ENCODE measurements around the gene CARD19. TPM values are rescaled to one million over a fixed set of nuclear protein-coding genes. Genes with fewer than 3 reads are reported as not detected.

Gene CARD19
- total and polyA plus RNA-seq, 2 experiments from 2014 or later, result 37.5 to 47.3 TPM

GRCh38 chr9:93093877-93094657, 1.9 kb upstream of the CARD19 start:
- Histone ChIP-seq H3K27ac (no peak overlapping the region), H3K27me3 (no peaks in the 10 kb centered on the region)
- TF ChIP-seq, protein P1, sequence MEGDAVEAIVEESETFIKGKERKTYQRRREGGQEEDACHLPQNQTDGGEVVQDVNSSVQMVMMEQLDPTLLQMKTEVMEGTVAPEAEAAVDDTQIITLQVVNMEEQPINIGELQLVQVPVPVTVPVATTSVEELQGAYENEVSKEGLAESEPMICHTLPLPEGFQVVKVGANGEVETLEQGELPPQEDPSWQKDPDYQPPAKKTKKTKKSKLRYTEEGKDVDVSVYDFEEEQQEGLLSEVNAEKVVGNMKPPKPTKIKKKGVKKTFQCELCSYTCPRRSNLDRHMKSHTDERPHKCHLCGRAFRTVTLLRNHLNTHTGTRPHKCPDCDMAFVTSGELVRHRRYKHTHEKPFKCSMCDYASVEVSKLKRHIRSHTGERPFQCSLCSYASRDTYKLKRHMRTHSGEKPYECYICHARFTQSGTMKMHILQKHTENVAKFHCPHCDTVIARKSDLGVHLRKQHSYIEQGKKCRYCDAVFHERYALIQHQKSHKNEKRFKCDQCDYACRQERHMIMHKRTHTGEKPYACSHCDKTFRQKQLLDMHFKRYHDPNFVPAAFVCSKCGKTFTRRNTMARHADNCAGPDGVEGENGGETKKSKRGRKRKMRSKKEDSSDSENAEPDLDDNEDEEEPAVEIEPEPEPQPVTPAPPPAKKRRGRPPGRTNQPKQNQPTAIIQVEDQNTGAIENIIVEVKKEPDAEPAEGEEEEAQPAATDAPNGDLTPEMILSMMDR (IDR thresholded peaks at IDR 0.05; ENCODE audit: low read depth, low read length), result no peak

GRCh38 chr9:93094658-93095204, 1.3 kb upstream of the CARD19 start:
- Histone ChIP-seq H3K36me3 (no peaks in the 10 kb centered on the region), H3K9me3 (ENCODE audit: low read depth) (no peaks in the 10 kb centered on the region), H3K4me3 (peak overlapping the region; percentile 46), H3K4me1 (ENCODE audit: low read depth) (peaks cover 9% of the 10 kb centered on the region), H3K27ac (peak overlapping the region; percentile 89), H3K27me3 (no peaks in the 10 kb centered on the region)
- DNase-seq (ENCODE audit: low read depth in 1 of 2, low spot score in 1 of 2), result peak in 1 of 2 donors; percentile 28
- TF ChIP-seq, protein P1 (IDR thresholded peaks at IDR 0.05; ENCODE audit: low read depth, low read length), result no peak

More at GRCh38 chr9:93093877-93094657, 1.9 kb upstream of the CARD19 start:
- H3K4me1 ChIP-seq (ENCODE audit: low read depth), result peaks cover 9% of the 10 kb centered on the region
- DNase-seq (ENCODE audit: low read depth in 1 of 2, low spot score in 1 of 2), result no peak
- H3K36me3 ChIP-seq, result no peaks in the 10 kb centered on the region
- H3K4me3 ChIP-seq, result no peak overlapping the region
- no peaks in the 10 kb centered on the region for H3K9me3 ChIP-seq (ENCODE audit: low read depth)

GRCh38 chr9:93095205-93096130, 549 bp upstream of the CARD19 start:
- Histone ChIP-seq H3K4me3 (peak overlapping the region; percentile 88), H3K9me3 (ENCODE audit: low read depth) (no peaks in the 10 kb centered on the region), H3K27ac (peak overlapping the region; percentile 89), H3K36me3 (no peaks in the 10 kb centered on the region), H3K4me1 (ENCODE audit: low read depth) (peaks cover 9% of the 10 kb centered on the region), H3K27me3 (no peaks in the 10 kb centered on the region)
- TF ChIP-seq, protein P1 (IDR thresholded peaks at IDR 0.05; ENCODE audit: low read depth, low read length), result no peak
- DNase-seq (ENCODE audit: low read depth in 1 of 2, low spot score in 1 of 2), result peak; percentile 99 to 100

DNA sequence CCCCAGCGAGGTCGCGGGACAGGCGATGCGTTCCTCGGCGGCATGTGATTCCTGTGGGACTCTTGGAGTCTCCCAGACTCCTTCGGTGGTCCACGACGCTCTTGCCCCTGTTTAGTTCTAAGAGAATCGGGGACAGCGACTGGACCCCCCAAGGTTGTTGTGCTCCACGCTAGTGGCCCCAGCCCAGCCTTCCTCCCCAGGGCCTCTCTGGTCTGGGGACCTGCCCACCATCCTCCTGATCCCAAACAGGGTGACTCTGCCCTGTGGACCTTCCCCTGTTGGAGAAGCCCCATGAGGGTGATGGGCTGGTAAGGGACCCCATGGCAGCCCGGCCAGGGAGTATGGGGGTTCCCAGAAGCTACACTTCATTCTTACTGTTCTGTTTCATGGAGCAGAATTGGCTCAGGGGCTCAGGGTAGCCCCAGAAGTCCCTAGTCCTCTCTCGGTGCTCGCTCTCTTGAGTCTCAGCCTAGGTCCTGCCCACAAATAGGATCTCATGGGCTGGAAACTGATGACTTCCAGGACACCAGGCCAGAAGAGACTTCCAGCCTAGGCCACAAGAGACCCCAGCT, 880 bp downstream of the CARD19 start:
- no peak overlapping the region for H3K27ac ChIP-seq
- no peaks in the 10 kb centered on the region for H3K9me3 ChIP-seq (ENCODE audit: low read depth)
- H3K36me3 ChIP-seq, result no peaks in the 10 kb centered on the region
- peaks cover 9% of the 10 kb centered on the region for H3K4me1 ChIP-seq (ENCODE audit: low read depth)
- peak overlapping the region; percentile 88 for H3K4me3 ChIP-seq
- TF ChIP-seq, protein P1 (IDR thresholded peaks at IDR 0.05; ENCODE audit: low read depth, low read length), result no peak
- DNase-seq (ENCODE audit: low read depth in 1 of 2, low spot score in 1 of 2), result no peak
- H3K27me3 ChIP-seq, result no peaks in the 10 kb centered on the region
